Spinal cord (tissue), 10 donors: Measurements from ENCODE around the gene PRDM16. TPM values are rescaled to one million over a fixed set of nuclear protein-coding genes. Genes with fewer than 3 reads are reported as not detected.

Experiments used
- DNase-seq, 6 donors: peaks; one replicate each; pipeline versions ENCODE4 v3.0.0 to v3.0.0-alpha.2; 2013 to 2015; ENCODE audit warnings: low spot score in 6 of 6, low read depth in 4 of 6
- H3K27ac ChIP-seq: one replicate; pipeline ENCODE4 v1.5.1; 2013; ENCODE audit warnings: low read depth, low read length, control low read depth
- H3K27me3 ChIP-seq: one replicate; pipeline ENCODE4 v1.6.1; 2013; ENCODE audit warnings: low read length; ENCODE audit not compliant: control insufficient read depth, insufficient read depth
- H3K36me3 ChIP-seq: one replicate; pipeline ENCODE4 v1.6.1; 2013; ENCODE audit warnings: low read length; ENCODE audit not compliant: control insufficient read depth, insufficient read depth
- H3K4me1 ChIP-seq: one replicate; pipeline ENCODE4 v1.6.1; 2013; ENCODE audit warnings: low read length; ENCODE audit not compliant: control insufficient read depth, insufficient read depth
- H3K4me3 ChIP-seq: one replicate; pipeline ENCODE4 v1.5.1; 2013; ENCODE audit warnings: low read depth, low read length, control low read depth
- H3K9me3 ChIP-seq: one replicate; pipeline ENCODE4 v1.6.1; 2013; ENCODE audit warnings: low read length; ENCODE audit not compliant: control insufficient read depth, insufficient read depth
- WGBS: methylation state at CpG from one replicate; pipeline ENCODE4 v1.1.5; 2013; ENCODE audit warnings: missing lambda C conversion rate; ENCODE audit not compliant: insufficient coverage; 5-methylcytosine and 5-hydroxymethylcytosine counted together
- polyA plus RNA-seq, 2 donors: library from polyadenylated mRNA; unstranded; fragments of 120-200 nt; gene quantifications; one replicate each; pipeline ENCODE4 v1.2.1, GENCODE V29; 2013; ENCODE audit not compliant: insufficient read length in 2 of 2
- total RNA-seq, 2 donors: library from RNA; depleted of rRNA in 1 of 2; stranded (reverse); fragments of 120-200 nt in 1 of 2; fragments of >200 nt in 1 of 2; gene quantifications; one replicate each; pipeline versions ENCODE4 v1.2.3 to v1.2.4, GENCODE V29; 2013 to 2014
- donor health status: healthy.

PRDM16 gene
- total and polyA plus RNA-seq, 4 donors = 6.1 to 8.3 (median 7.3) TPM

DNA sequence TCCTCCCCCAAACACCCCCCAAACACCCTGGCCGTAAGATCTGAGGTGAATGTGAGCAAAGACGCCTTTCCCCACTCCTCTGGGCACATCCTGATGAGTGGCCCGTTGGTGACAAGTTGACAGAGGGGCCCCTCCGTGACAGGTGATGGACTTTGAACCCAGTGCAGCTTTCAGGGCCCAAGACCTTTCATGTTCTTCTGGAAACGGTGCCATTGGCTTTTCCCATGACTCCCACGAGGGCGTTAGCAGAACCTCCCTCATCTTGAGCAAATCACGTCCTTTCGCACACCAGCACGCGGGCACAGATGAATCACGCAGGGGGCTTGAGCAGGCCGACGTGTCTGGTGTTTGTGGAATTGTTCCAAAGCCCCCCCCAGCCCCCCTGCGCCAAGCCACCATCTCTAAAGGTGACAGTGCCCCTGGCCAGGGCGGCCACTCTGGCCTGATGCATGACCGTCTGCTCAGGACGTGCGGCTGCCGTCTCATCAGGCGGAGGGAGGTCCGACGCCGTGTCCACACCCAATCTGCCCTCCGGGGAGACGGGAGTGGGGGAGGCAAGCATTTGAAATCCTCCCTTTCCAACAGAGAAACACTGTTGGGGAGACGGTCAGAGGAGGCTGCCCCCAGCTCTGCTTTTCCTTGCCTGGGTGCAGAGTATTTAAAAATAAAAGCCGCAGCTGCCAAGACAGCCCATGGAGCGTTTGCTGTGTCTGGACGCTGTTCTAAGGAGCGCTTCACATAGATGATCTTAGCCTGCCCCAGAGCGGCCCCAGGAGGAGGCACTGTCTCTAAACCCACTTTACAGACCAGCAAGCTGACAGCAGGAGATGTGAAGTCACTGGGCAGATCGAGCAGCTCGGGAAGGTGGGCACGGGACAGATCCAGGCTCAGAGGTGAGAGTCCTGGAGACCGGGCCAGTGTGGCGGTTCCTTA lies 287.2 kb downstream of the PRDM16 start:
- no peak overlapping the region for H3K4me3 ChIP-seq
- peaks cover under 1% of the 10 kb centered on the region for H3K27me3 ChIP-seq
- no peaks in the 10 kb centered on the region for H3K9me3 ChIP-seq
- H3K36me3 ChIP-seq = peaks cover 17% of the 10 kb centered on the region
- no peak for DNase-seq
- no peak overlapping the region for H3K27ac ChIP-seq
- WGBS = 82% methylated on average over 19 of the region's 37 CpGs
- peaks cover 65% of the 10 kb centered on the region for H3K4me1 ChIP-seq

DNA sequence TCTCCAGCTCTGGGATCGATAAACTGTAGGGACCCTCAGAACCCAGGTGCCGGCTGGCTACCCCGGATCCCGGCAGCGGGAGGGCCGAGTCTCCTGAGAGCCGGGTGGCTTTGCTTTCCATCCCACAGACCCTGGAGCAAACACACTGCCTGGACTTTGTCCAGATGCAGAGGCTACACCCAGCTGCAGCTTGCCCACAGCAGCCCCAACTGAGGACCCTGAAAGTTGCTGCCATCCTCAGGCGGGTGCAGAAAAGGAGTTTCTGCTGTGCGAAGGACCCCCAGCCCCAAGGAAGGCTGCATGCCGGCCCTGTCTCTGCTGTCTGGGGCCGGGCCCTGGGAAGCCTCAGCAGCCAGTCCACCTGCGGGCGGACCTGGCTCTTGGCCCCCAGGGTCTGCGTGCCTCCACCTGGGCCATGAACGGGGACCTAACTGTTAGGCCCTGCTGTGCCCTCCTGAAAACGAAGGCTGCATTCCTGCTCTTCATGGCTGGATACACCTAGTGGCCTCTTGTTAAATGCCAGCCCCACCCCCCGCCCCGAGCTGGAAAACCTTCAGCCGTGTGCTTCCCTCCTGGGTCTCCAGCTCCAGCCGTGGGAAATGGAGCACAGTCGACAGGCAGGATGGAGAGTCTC lies 287.9 kb downstream of the PRDM16 start:
- 81% methylated on average over 20 of the region's 21 CpGs for WGBS
- peaks cover 65% of the 10 kb centered on the region for H3K4me1 ChIP-seq
- H3K36me3 ChIP-seq = peaks cover 17% of the 10 kb centered on the region
- peaks cover 3% of the 10 kb centered on the region for H3K27me3 ChIP-seq
- no peaks in the 10 kb centered on the region for H3K9me3 ChIP-seq
- no peak overlapping the region for H3K4me3 ChIP-seq
- no peak for DNase-seq
- H3K27ac ChIP-seq = no peak overlapping the region

DNA sequence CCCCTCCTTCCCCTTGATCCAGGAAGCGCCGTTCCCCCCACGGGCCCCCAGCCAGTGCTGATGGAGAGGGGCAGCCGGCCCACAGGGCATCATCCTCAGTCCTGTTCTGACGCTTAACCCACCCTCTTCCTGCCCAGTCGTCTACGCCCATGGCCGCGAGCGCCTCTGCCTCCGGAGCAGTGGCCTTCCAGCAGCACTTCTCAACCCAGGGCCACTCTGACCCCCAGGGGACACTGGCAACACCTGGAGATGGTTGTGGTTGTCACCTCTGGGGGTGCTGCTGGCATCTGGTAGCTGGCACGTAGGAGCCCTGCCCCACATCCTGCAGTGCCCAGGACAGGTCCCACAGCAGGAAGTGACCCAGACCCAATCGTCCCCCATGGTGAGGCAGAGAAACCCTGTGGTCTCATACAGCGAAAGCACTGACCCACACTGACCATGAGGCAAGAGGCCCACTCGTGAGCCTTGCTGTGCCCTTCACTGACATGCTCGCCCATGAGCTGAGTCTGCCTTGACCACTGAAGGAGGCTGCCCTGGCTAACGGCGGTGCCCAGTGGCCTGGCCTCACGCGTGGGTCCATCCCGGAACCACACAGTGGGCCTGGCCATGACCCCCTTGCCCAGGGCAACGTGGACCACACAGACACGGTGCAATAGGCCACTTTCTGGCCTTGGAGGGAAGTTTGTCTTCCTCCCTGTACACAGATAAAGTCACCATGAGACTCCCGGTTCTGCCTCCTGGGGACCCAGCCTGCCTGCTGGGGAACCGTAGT lies 288.7 kb downstream of the PRDM16 start:
- peaks cover 17% of the 10 kb centered on the region for H3K36me3 ChIP-seq
- WGBS = 77% methylated on average over 22 of the region's 25 CpGs
- peaks cover 3% of the 10 kb centered on the region for H3K27me3 ChIP-seq

DNA sequence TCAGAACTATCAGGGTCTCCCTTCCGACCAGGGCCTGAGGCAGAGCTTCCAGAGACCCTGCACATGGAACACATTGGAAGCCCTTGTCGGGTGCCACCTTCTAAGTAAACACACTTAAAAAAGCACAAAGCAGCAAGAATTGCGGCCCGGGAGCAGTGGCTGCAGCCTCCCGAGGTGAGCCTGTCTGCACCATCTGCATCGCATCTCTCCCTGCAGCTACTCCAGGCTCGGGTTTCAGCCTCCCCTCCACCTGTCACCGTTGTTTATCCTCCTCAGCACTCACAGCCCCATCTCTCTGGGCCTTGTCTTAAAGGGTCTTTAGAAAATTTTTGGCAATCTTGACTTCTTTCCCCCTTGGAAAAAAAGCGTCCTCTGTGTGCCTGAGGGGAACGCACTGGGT lies 290.3 kb downstream of the PRDM16 start:
- H3K4me3 ChIP-seq = no peak overlapping the region
- WGBS = 62% methylated on average over 10 of the region's 10 CpGs
- peaks cover 3% of the 10 kb centered on the region for H3K27me3 ChIP-seq
- peaks cover 63% of the 10 kb centered on the region for H3K4me1 ChIP-seq
- H3K9me3 ChIP-seq = no peaks in the 10 kb centered on the region
- no peak overlapping the region for H3K27ac ChIP-seq
- DNase-seq = no peak
- H3K36me3 ChIP-seq = peaks cover 21% of the 10 kb centered on the region

More for the DNA sequence above, 288.7 kb downstream of the PRDM16 start:
- H3K4me1 ChIP-seq = peaks cover 64% of the 10 kb centered on the region
- no peaks in the 10 kb centered on the region for H3K9me3 ChIP-seq
- no peak for DNase-seq
- no peak overlapping the region for H3K27ac ChIP-seq
- H3K4me3 ChIP-seq = no peak overlapping the region

DNA sequence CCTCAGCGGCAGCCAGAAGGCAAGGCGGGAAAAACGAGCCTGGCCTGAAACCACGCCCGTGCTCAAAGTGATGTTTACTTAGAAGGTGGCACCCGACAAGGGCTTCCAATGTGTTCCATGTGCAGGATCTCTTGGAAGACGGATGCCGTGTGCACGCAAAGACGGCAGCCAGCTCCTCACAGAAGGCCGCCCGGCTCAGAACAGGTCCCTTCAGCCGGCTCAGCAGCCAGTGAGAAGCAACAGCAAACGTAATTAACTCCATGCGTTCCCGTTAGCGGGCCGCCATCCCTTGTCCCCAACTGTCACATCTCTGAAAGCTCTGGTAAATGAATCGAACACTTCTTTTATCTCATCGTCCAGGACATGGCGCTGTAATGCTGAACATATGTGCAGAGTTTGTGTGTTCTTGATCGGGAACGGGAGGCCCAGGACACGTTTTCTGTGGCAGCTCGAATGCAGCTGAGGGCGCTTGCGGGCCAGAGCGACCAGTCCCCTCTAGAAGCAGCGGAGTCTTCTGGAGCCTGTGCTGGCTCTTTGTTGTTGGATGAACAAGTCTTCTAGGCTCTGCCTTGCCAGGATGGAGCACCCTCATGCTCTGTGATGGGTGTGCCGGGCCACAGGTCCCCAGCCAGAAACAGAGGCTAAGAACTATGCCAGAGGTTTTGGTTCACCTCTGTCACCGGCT lies 290.9 kb downstream of the PRDM16 start:
- no peak overlapping the region for H3K27ac ChIP-seq
- no peaks in the 10 kb centered on the region for H3K9me3 ChIP-seq
- peaks cover 3% of the 10 kb centered on the region for H3K27me3 ChIP-seq
- H3K4me1 ChIP-seq = peaks cover 68% of the 10 kb centered on the region
- H3K4me3 ChIP-seq = no peak overlapping the region
- peak in 2 of 6 donors; percentile 46 to 74 for DNase-seq
- 64% methylated on average over 31 of the region's 31 CpGs for WGBS
- H3K36me3 ChIP-seq = peaks cover 21% of the 10 kb centered on the region

DNA sequence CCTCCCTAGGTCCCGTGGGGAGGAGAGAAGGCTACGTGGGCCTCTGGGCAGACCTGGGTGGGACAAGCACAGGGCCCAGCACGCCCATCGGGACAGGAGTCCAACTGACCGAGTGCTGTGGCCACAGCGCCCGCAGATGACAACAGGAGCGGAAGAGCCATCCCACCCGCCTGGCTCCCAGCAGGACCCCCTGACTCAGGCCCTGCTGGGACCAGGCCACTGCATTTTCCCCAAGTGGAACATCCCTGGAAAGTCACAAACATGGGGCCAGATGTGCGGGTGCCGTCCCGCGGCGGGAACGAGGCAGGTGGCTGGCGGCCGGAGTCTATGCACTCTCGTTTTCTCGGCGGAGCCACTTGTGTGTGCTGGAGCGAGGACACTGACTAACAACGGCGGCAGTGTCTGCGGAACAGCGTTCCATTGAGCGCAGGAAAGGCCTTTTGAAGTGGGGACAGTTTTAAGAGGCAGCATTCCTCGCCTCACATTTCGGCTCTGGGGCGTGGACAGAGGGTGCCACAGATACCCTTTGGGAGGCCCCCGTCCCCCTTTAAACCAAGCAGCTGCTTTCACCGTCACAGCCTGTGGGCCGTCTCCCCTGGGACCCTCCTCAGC lies 291.7 kb downstream of the PRDM16 start:
- Histone ChIP-seq H3K36me3 (peaks cover 21% of the 10 kb centered on the region), H3K9me3 (no peaks in the 10 kb centered on the region), H3K4me3 (no peak overlapping the region), H3K4me1 (peaks cover 77% of the 10 kb centered on the region), H3K27ac (peak overlapping the region; percentile 33), H3K27me3 (peaks cover 3% of the 10 kb centered on the region)
- WGBS = 54% methylated on average over 29 of the region's 32 CpGs
- DNase-seq = peak in 2 of 6 donors; percentile 66 to 77

DNA sequence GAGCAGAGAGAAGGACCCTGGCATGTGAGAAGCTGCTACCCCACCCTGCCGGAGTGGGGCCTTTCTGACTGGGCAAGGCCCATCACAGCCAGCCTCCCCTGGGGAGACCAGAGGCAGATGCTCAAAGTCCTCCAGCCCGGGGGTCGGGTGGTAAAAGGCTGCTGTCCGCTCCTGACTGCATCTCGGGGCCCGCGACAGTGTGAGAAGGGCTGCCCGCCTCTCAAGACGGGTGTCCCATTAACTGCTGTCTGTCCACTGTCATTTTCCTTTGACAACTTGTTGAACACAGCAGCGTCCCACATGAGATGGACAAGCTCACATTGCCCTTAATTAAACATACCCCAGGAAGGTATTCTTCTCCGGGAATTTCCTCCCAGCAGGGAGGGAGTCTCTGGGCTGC lies 294.0 kb downstream of the PRDM16 start:
- Histone ChIP-seq H3K4me3 (no peak overlapping the region), H3K9me3 (no peaks in the 10 kb centered on the region), H3K27ac (no peak overlapping the region), H3K27me3 (peaks cover 4% of the 10 kb centered on the region), H3K4me1 (peaks cover 80% of the 10 kb centered on the region), H3K36me3 (peaks cover 13% of the 10 kb centered on the region)
- 75% methylated on average over 9 of the region's 11 CpGs for whole genome bisulfite sequencing
- DNase-seq = no peak

DNA sequence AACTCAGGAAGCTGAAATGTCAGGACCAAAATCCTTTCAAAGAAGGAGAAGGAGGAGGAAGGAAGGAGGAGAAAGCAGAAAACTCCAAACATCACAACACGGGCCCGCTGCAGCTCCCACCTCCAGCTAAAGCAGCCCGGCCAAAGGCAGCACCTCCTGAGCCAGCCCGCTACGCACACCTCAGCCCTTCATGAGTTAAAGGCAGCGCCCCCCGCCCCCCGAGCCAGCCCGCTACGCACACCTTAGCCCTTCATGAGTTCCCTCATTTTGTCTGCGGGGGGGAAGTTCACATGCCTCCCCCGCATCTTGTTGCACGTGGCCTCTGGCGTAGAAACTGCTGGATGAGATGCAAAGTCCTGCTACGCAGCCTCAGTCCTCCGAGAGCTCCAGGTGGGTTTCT lies 294.8 kb downstream of the PRDM16 start:
- Histone ChIP-seq H3K27me3 (peaks cover 6% of the 10 kb centered on the region), H3K4me3 (no peak overlapping the region), H3K4me1 (peaks cover 87% of the 10 kb centered on the region), H3K9me3 (no peaks in the 10 kb centered on the region), H3K36me3 (peaks cover 9% of the 10 kb centered on the region), H3K27ac (no peak overlapping the region)
- no peak for DNase-seq
- WGBS = 95% methylated on average over 14 of the region's 16 CpGs

DNA sequence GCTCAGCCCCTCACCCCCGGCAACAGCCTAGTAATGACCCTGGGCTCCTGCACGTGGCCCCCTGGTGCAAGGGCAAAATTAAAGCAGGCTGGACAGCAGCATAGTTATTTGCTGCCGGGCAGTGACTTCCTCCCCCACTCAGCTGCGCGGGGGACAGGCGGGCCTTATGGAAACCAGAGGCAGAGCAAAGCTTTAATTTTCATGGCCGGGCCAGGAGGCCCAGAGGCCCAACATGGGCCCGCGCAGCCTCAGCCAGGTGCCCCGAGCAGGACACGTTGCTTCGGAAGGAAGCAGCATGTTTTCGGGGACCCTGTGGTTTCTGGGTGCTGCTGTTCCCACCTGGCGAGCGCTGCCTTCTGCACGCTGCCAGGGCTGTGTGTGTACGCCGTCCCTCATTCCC lies 295.5 kb downstream of the PRDM16 start:
- no peaks in the 10 kb centered on the region for H3K9me3 ChIP-seq
- H3K27ac ChIP-seq = no peak overlapping the region
- no peak for DNase-seq
- H3K4me1 ChIP-seq = peaks cover 89% of the 10 kb centered on the region
- no peak overlapping the region for H3K4me3 ChIP-seq
- H3K27me3 ChIP-seq = peaks cover 6% of the 10 kb centered on the region
- H3K36me3 ChIP-seq = peaks cover 9% of the 10 kb centered on the region
- WGBS = 77% methylated on average over 18 of the region's 18 CpGs
